Astrocyte of the hippocampus (primary cell): Measurements from ENCODE around the gene ABHD1.
A peak's percentile ranks its signal among the peaks of the same experiment; 100 is the strongest.
"Not testable (repeated sequence)": the region's sequence is repeated elsewhere in the genome, so short reads cannot be mapped to it uniquely, and the experiment has no call there.

ENCODE experiments used
- DNase-seq: peaks from one replicate; pipeline ENCODE4 v3.0.0; 2011; ENCODE audit warnings: low read depth, low spot score

ABHD1 gene

GRCh38 chr2:27109083-27109482, 14.5 kb upstream of the ABHD1 start:
- no peak for DNase-seq

DNA sequence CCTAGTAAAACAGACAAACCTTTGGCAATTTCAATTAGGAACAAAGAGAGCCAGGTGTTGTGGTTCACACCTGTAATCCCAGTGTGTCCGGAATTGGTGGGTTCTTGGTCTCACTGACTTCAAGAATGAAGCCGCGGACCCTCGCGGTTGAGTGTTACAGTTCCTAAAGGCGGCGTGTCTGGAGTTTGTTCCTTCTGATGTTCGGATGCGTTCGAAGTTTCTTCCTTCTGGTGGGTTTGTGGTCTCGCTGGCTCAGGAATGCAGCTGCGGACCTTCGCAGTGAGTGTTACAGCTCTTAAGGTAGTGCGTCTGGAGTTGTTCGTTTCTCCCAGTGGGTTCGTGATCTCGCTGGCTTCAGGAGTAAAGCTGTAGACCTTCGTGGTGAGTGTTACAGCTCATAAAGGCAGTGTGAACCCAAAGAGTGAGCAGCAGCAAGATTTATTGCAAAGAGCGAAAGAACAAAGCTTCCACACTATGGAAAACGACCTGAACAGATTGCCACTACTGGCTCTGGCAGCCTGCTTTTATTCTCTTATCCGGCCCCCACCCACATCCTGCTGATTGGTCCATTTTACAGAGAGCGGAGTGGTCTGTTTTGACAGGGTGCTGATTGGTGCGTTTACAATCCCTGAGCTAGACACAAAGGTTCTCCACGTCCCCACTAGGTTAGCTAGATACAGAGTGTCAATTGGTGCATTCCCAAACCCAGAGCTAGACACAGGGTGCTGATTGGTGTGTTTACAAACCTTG, 12.8 kb upstream of the ABHD1 start:
- not testable (repeated sequence) for DNase-seq

DNA sequence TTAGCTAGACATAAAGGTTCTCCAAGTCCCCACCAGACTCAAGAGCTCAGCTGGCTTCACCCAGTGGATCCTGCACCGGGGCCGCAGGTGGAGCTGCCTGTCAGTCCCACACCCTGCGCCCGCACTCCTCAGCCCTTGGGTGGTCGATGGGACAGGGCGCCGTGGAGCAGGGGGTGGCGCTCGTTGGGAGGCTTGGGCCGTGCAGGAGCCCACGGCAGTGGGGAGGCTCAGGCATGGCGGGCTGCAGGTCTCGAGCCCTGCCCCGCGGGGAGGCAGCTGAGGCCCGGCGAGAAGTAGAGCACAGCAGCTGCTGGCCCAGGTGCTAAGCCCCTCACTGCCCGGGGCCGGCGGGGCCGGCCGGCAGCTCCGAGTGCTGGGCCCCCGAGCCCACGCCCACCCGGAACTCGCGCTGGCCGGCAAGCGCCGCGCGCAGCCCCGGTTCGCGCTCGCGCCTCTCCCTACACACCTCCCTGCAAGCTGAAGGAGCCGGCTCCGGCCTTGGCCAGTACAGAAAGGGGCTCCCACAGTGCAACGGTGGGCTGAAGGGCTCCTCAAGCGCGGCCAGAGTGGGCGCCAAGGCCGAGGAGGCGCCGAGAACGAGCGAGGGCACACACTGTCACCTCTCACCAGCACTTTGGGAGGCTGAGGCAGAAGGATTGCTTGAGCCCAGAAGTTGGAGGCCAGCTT, 12.1 kb upstream of the ABHD1 start:
- not testable (repeated sequence) for DNase-seq

GRCh38 chr2:27115519-27115918, 8.1 kb upstream of the ABHD1 start:
- DNase-seq, result no peak

- DNase-seq, result peak; percentile 8
These were observed 5.6 kb upstream of the ABHD1 start for GRCh38 chr2:27117995-27118524.

DNA sequence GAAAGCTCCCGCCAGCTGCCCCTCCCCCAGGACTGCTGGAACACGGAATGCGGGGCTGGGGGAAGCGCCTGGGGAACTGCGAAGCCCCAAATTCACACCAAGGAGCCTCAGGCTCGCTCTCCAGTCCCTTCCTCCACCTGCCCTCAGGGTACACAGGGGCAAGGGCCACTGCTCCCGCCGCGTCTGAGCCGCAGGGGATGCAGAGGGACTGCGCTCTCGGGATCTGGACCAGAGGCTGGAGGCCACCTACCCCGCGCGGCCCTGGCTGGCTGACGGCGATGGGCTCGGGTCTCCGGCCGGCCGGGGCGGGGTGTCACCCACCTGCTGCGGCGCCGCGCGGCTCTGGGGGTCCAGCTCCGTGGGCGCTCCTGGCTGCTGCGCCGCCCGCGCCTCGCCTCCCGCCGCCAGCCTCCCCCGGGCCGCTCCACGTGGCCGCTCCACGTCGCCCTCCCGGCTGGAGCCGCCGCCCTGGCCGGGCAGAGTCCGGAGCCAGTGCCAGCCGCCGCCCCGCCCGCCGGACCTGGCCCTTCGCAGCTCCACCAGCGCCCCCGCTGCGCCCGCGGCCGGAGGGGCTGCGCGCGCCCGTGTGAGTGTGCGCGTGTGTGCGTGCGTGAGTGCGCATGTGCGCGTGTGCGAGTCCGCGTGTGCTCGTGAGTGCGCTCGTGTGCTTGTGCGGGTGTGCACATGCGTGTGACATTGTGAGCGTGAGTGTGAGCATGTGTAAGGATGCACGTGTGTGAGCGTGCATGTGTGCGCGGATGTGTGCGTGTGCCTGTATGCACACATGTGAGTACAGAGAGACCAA, 4.9 kb upstream of the ABHD1 start, which contains the start of gene CGREF1:
TSS of gene CGREF1 (minus strand) at position 604 of the 805 bp plus-strand sequence. CDS start 14,762 bp downstream, outside the sequence.
- DNase-seq, result peak; percentile 38

DNA sequence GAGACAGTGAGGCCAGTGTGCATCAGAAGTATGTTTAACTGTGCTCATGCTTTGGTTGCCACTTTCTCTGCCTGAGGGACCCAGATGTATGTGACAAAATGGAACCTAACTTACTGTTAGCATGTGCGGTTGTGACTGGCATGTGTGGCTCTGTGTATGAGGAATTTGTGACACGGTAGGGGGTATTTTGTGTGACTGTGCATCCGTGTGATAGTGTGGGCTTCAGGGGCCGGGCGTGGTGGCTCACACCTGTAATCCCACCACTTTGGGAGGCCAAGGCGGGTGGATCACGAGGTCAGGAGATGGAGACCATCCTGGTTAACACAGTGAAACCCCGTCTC, 4.3 kb upstream of the ABHD1 start:
- not testable (repeated sequence) for DNase-seq

GRCh38 chr2:27121906-27122305, 1.7 kb upstream of the ABHD1 start:
- no peak for DNase-seq

- DNase-seq, result no peak
These were observed 824 bp upstream of the ABHD1 start for GRCh38 chr2:27122791-27123190.

- DNase-seq, result no peak
These were observed 1.5 kb downstream of the ABHD1 start for GRCh38 chr2:27125104-27125503.

DNA sequence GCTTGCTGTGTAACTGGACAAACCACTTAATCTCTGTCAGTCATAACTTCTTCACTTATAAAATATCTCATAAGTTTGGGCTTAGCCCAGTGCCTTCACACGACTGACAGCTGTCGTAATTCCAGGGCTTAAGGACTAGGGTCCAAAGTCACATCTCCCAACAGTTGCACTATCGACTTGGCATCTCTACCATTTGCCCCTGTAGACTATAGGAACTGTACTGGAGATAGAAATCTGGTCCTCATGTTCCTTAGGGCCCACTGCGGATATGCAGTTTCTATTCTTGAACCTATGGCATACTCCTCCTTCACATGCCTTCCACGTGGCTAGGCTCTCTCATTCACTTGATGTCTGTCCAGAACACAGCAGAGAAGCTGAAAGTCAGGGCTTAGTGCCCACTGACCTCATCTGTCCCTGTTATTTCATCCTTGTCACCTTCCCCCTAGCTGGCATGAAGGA, 2.7 kb downstream of the ABHD1 start:
- no peak for DNase-seq

- DNase-seq, result no peak
These were observed 4.5 kb downstream of the ABHD1 start for GRCh38 chr2:27127883-27128667.

DNA sequence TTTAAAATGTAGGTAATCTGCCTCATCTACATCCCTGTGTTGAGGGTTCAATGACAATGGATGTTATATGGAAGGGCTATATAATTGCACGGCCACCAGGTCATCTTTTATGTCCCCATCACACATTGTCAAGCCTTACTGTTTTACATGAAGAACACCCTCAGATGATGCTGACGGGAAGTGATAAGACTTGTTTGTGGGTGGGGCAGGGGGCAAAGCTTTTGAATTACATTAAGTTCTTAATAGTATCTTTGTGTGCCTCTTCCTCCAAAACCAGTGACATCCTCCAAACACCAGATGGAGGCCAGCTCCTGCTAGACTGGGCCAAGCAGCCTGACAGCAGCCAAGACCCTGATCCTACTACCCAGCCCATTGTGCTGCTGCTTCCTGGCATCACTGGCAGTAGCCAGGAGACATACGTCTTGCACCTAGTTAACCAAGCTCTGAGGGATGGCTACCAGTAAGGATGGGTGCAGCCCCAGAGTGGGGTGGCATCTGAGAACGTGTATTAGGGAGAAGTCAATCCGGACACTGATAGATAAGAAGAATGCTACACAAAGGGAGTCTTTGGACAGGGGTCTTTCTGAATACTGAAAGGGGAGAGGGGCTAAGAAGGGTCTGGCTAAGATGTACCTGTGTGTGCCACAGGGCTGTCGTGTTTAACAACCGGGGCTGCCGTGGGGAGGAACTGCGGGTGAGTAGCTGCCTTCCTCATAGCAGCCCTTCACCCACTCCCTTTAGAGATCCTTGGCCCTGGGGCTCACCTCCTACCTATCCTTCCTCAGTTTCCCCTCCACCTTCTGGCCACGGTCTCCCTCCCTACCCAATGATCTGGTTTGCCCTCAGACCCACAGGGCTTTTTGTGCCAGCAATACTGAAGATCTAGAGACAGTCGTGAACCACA, 5.3 kb downstream of the ABHD1 start:
- no peak for DNase-seq

- no peak for DNase-seq
These were observed 6.8 kb downstream of the ABHD1 start for GRCh38 chr2:27130396-27130795.

DNA sequence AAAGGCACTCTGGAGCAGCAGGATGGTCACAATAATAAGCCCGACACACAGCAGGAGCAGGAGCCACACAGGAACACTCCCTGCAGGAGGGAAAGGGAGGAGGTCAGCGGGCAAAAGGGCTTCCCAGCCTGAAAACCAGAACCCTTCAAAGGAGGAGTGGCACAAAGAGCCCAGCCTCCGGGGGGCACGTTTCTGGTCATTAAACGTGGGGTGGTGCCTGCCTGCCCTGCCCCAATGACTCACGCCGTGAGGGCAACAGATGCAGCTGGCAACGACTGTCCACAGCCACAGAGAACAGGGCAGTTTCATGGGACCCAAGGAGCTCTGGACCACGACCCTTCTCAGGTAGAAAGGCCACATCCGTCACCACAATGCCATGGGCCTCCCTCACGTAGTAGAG, 7.8 kb downstream of the ABHD1 start:
- DNase-seq, result no peak

DNA sequence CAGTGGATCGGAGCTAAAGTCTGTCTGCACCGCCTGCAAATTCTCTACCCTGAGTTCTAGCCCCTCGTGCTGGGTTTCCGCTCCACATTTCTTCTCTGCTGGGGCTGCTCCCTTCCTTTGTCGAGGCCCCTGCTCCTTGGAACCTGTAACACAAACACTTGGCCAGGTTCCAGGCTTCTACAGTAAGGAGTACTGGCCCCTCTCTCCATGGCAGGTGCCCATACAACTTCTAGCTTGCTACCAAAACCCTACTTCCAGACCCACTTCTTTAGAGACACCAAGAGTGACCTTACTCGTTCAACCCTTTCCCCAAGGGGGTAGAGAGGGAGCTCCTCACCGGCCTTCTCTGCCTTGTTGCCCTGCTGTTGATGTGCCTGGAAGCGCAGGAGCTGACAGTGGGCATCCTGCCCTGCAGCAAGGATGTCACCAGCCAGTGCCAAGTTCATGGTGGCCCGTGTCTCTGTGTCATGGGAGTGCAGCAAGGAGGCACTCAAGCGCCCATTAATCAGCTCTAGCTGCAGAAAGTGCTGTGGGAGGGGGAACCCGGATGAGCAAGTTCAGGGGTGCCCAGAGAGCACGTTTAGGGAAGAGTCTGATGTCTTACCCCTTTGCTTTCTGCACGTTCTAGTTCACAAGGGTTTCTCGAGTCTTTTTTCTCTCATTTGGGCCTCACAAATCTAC, 9.7 kb downstream of the ABHD1 start:
- no peak for DNase-seq

- DNase-seq, result peak; percentile 99
These were observed 10.5 kb downstream of the ABHD1 start, which contains the start of gene PREB for GRCh38 chr2:27133905-27134780. PREB (minus strand) TSS chr2:27134636; CDS start chr2:27134421, 215 bp downstream.

DNA sequence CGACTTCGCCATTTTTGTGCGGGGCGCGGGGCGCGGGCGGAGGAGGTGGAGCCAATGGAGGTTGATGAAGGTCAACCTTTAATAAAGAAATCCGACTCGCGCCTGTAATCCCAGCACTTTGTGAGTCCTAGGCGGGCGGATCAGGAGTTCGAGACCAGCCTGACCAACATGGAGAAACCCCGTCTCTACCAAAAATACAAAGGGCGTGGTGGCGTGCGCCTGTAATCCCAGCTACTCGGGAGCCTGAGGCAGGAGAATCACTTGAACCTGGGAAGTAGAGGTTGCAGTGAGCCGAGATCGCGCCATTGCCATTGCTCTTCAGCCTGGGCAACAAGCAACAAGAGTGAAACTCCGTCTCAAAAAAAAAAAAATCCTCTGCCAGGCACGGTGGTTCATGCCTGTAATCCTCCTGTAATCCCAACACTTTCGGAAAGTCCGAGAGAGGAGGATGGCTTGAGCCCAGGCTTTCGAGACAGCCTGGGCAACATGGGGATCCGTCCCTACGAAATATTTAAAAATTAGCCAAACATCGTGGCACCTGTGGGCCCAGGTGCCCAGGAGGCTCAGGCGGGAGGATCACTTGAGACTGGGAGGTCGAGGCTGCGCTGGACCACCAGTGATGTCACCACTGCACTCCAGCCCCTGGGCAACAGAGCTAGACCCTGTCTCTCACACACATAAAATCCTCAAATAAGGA, 11.3 kb downstream of the ABHD1 start:
- DNase-seq, result no peak
